ENCODE measurements around the gene KLHL26. TPM values are rescaled to one million over a fixed set of nuclear protein-coding genes. Genes with fewer than 3 reads are reported as not detected.

Gene KLHL26
- total and polyA plus RNA-seq, 8 donors = 4.3 to 10.4 (median 6.2) TPM

GRCh38 chr19:18651300-18651699, 14.5 kb downstream of the KLHL26 start:
- H3K9me3 ChIP-seq = no peaks in the 10 kb centered on the region
- DNase-seq (no peak), ATAC-seq (no peak)
- H3K27me3 ChIP-seq = no peaks in the 10 kb centered on the region
- TF ChIP-seq CTCF (IDR thresholded peaks at IDR 0.05) = no peak
- no peak overlapping the region for H3K4me3 ChIP-seq
- H3K36me3 ChIP-seq = no peaks in the 10 kb centered on the region
- H3K4me1 ChIP-seq = peaks cover 11 to 38% of the 10 kb centered on the region in 2 donors
- H3K27ac ChIP-seq = no peak overlapping the region
- intact Hi-C loops (cut with DNase I) = no loop called here

- no peak overlapping the region for H3K27ac ChIP-seq
- intact Hi-C loops (cut with DNase I) = no loop called here
- peaks cover 11 to 38% of the 10 kb centered on the region in 2 donors for H3K4me1 ChIP-seq
Measured at GRCh38 chr19:18651733-18652132, 14.9 kb downstream of the KLHL26 start.

GRCh38 chr19:18653853-18654252, 17.0 kb downstream of the KLHL26 start:
- Histone ChIP-seq H3K4me3 (no peak overlapping the region), H3K36me3 (no peaks in the 10 kb centered on the region), H3K4me1 (peaks cover 11 to 31% of the 10 kb centered on the region in 2 donors), H3K27me3 (no peaks in the 10 kb centered on the region), H3K9me3 (no peaks in the 10 kb centered on the region), H3K27ac (no peak overlapping the region)
- DNase-seq (no peak), ATAC-seq (no peak)
- intact Hi-C loops (cut with DNase I) = no loop called here
- no peak for TF ChIP-seq CTCF (IDR thresholded peaks at IDR 0.05)

More at GRCh38 chr19:18651733-18652132, 14.9 kb downstream of the KLHL26 start:
- H3K9me3 ChIP-seq = no peaks in the 10 kb centered on the region
- DNase-seq (no peak), ATAC-seq (no peak)
- no peaks in the 10 kb centered on the region for H3K36me3 ChIP-seq
- no peak overlapping the region for H3K4me3 ChIP-seq
- no peaks in the 10 kb centered on the region for H3K27me3 ChIP-seq
- TF ChIP-seq CTCF (IDR thresholded peaks at IDR 0.05) = no peak

- Histone ChIP-seq H3K9me3 (no peaks in the 10 kb centered on the region), H3K4me3 (no peak overlapping the region), H3K27me3 (no peaks in the 10 kb centered on the region), H3K4me1 (peaks cover 10 to 31% of the 10 kb centered on the region in 2 donors), H3K36me3 (no peaks in the 10 kb centered on the region), H3K27ac (no peak overlapping the region)
- ATAC-seq (no peak), DNase-seq (no peak)
- no peak for TF ChIP-seq CTCF (IDR thresholded peaks at IDR 0.05)
- intact Hi-C loops (cut with DNase I) = no loop called here
Measured at GRCh38 chr19:18654469-18654868, 17.6 kb downstream of the KLHL26 start.

GRCh38 chr19:18655173-18655844, 18.5 kb downstream of the KLHL26 start:
- DNase-seq (no peak), ATAC-seq (no peak)
- Histone ChIP-seq H3K27me3 (no peaks in the 10 kb centered on the region), H3K36me3 (no peaks in the 10 kb centered on the region), H3K27ac (no peak overlapping the region), H3K4me3 (no peak overlapping the region), H3K4me1 (peaks cover 10 to 30% of the 10 kb centered on the region in 2 donors), H3K9me3 (no peaks in the 10 kb centered on the region)
- intact Hi-C loops (cut with DNase I) = no loop called here
- no peak for TF ChIP-seq CTCF (IDR thresholded peaks at IDR 0.05)

Data from left lung (tissue), 10 donors.